Heart left ventricle (tissue), 16 donors: Measurements from ENCODE around the gene TBX4. TPM values are rescaled to one million over a fixed set of nuclear protein-coding genes. Genes with fewer than 3 reads are reported as not detected.

Source experiments
- ATAC-seq, 4 donors: fragments of 200-7000 bp; cut with Tn5 transposase; one replicate each; pipeline ENCODE4 v1.9.1; 2020 to 2022; ENCODE audit warnings: moderate library complexity in 4 of 4, mild to moderate bottlenecking in 3 of 4, moderate number of reproducible peaks in 1 of 4
- DNase-seq, 5 donors: peaks; one replicate each; pipeline ENCODE4 v3.0.0-alpha.2; 2020
- H3K27ac ChIP-seq, 12 donors: fragments of 200-600 bp; sonication (generic) in 4 of 12; one replicate each; pipeline versions ENCODE4 v1.5.0 to v1.8.0; 2016 to 2022; ENCODE audit warnings: mild to moderate bottlenecking in 2 of 12
- H3K27me3 ChIP-seq, 9 donors: fragments of 200-600 bp; sonication (generic) in 2 of 9; one replicate each; pipeline versions ENCODE4 v1.5.1 to v1.8.0; 2016 to 2022; ENCODE audit warnings: mild to moderate bottlenecking in 3 of 9
- H3K36me3 ChIP-seq, 9 donors: fragments of 200-600 bp; sonication (generic) in 2 of 9; one replicate each; pipeline versions ENCODE4 v1.5.0 to v1.8.0; 2018 to 2022; ENCODE audit warnings: mild to moderate bottlenecking in 2 of 9
- H3K4me1 ChIP-seq, 12 donors: fragments of 200-600 bp; sonication (generic) in 4 of 12; one replicate each; pipeline versions ENCODE4 v1.5.0 to v1.8.0; 2016 to 2022; ENCODE audit warnings: mild to moderate bottlenecking in 3 of 12
- H3K4me3 ChIP-seq, 12 donors: fragments of 200-600 bp; sonication (generic) in 4 of 12; one replicate each; pipeline versions ENCODE4 v1.5.0 to v1.8.0; 2017 to 2022; ENCODE audit warnings: mild to moderate bottlenecking in 9 of 12, moderate library complexity in 4 of 12
- H3K9me3 ChIP-seq, 12 donors: fragments of 200-600 bp; sonication (generic) in 4 of 12; one replicate each; pipeline versions ENCODE4 v1.5.0 to v1.8.0; 2016 to 2022; ENCODE audit warnings: mild to moderate bottlenecking in 1 of 12
- POLR2A ChIP-seq, 2 donors: fragments of 450-650 bp; IDR thresholded peaks; one replicate each; pipeline ENCODE4 v1.6.1; 2017; ENCODE audit warnings: antibody characterized with exemption in 2 of 2, mild to moderate bottlenecking in 2 of 2, moderate library complexity in 2 of 2
- WGBS, 4 donors: extraction: QIAGEN DNeasy Blood & Tissue Kit in 2 of 4; methylation state at CpG; one replicate each; pipeline versions ENCODE4 v1.1.5 to v1.1.7; 2013 to 2018; 5-methylcytosine and 5-hydroxymethylcytosine counted together
- intact Hi-C, 10 donors: fragments of 100-400 bp; cut with DNase I; formaldehyde crosslinking; loops; one replicate each; pipeline versions ENCODE4 v1.11.1 to v1.14.2; 2022
- polyA plus RNA-seq, 2 donors: library from polyadenylated mRNA; stranded (reverse); fragments of 200-250 nt; gene quantifications; one replicate each; pipeline ENCODE4 v1.2.3, GENCODE V29; 2013
- total RNA-seq, 9 donors: library from RNA; depleted of rRNA in 2 of 9; stranded (reverse); fragments of >200 nt in 2 of 9; fragmentation: NEBNext Ultra II Directional in 3 of 9; extraction: Animal tissue kit (Norgen Biotek cat#: 25700) in 3 of 9; gene quantifications; one replicate each; pipeline versions ENCODE4 v1.1.0 to v1.2.4, GENCODE V29; 2016 to 2023
- TF ChIP-seq, protein P1 (sequence below), 12 donors: fragments of 200-600 bp; sonication (generic) in 4 of 12; IDR thresholded peaks; one replicate each; pipeline versions ENCODE4 v1.5.0 to v1.8.0; 2018 to 2022; ENCODE audit warnings: antibody characterized with exemption in 12 of 12, mild to moderate bottlenecking in 5 of 12
- donor health status: ischemic (EF 13 %, LVEDD 7.1; RV severe dilation, severe dysfunction).
- donor health status: healthy with polysubstance abuse.
- donor health status: DM: no; HTN: yes; CAD: no.
- donor health status: DM: no; HTN: no; CAD: no.
- donor health status: ischemic (EF 25% LVEDD 6.9; RV normal size, moderate dysfunction).
- donor health status: ischemic (EF 25% LVEDD 5.7; RV mildly dilated, moderate dysfunction).
- donor health status: healthy.
- donor health status: DM: yes; HTN: yes; CAD: no.
- donor health status: ischemic (EF 35%, LVEDD 5.7; RV mildly dilated, moderate dysfunction).
- donor health status: nonischemic (EF 11% LVEDD 7.7; RV severe dilation, severe dysfunction).
- donor health status: DM: yes; HTN: yes; CAD: no.
- donor health status: PGD.
- donor health status: ischemic (EF 29% LVEDD 5.4; RV normal size, mild dysfunction).
- donor health status: nonischemic (EF 23%, LVEDD 6.1; RV moderate dilation, normal function).

TBX4 gene
- total and polyA plus RNA-seq, 11 donors: 0.07 to 0.29 (median 0.10) TPM; not detected in 7

DNA sequence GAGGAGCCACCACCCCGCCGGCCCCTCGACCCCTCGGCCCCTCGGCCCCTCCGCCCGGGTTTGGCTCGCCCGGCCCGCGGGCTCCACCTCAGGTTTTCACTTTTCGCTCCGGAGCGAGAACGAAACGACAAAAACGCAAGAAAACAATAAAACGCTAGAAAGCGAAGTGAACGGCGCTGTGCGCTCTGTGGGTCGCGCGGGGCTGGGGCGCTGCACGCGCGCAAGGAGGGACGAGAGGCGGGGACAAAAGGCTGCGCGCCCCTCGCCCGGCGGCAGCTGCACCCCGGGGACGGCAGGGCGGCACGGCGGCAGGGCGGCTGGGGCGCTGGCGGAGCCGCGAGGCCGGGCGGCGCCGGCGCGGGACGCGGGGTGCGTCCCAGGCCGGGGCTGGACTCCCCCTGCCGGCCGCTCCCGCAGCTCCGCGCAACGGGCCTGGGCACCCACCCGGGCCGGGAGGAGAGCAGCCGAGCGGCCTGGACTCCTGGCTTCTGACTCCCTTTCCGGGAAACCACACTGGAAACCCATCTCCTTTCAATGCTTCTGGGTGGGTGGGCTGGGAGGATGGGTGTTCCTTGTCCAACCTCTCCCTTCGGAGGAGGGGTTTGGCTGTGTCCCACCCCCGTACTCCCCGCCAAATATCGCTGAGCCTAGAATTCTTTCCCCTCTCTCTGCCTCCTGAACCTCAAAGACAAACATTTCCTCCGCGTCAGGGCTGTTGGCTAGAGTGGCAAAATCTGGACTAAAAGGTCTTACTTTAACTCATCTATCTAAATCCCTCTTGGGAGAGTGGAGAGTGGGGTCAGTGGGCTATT is 42.7 kb upstream of the TBX4 start:
- 2 to 8% (median 2%) methylated on average over 47 to 73 of the region's 73 CpGs for WGBS, 4 donors
- TF ChIP-seq POLR2A (IDR thresholded peaks at IDR 0.05): no peak
- TF ChIP-seq, protein P1, sequence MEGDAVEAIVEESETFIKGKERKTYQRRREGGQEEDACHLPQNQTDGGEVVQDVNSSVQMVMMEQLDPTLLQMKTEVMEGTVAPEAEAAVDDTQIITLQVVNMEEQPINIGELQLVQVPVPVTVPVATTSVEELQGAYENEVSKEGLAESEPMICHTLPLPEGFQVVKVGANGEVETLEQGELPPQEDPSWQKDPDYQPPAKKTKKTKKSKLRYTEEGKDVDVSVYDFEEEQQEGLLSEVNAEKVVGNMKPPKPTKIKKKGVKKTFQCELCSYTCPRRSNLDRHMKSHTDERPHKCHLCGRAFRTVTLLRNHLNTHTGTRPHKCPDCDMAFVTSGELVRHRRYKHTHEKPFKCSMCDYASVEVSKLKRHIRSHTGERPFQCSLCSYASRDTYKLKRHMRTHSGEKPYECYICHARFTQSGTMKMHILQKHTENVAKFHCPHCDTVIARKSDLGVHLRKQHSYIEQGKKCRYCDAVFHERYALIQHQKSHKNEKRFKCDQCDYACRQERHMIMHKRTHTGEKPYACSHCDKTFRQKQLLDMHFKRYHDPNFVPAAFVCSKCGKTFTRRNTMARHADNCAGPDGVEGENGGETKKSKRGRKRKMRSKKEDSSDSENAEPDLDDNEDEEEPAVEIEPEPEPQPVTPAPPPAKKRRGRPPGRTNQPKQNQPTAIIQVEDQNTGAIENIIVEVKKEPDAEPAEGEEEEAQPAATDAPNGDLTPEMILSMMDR (IDR thresholded peaks at IDR 0.05): peak in 11 of 12 donors; percentile 11 to 63 (median 45)
- intact Hi-C loops: loop anchor here (2.0 to 10.0 kb wide), 9 partner anchors 143 to 689 kb away; partner anchors contain the start of gene MED13 (in 5 of the 10)
- Histone ChIP-seq H3K4me1 (peaks cover 0 to 72% (median 33%) of the 10 kb centered on the region in 12 donors), H3K36me3 (peaks cover 0 to 25% (median 0%) of the 10 kb centered on the region in 9 donors), H3K4me3 (peak overlapping the region; percentile 37 to 84 (median 65)), H3K27me3 (peaks cover 13 to 83% (median 27%) of the 10 kb centered on the region in 9 donors), H3K9me3 (no peaks in the 10 kb centered on the region), H3K27ac (peak overlapping the region in 11 of 12 donors; percentile 52 to 92 (median 81))
- ATAC-seq: peak in 3 of 4 donors; percentile 41 to 52 (median 42)
- peak in 4 of 5 donors; percentile 49 to 80 (median 68) for DNase-seq

DNA sequence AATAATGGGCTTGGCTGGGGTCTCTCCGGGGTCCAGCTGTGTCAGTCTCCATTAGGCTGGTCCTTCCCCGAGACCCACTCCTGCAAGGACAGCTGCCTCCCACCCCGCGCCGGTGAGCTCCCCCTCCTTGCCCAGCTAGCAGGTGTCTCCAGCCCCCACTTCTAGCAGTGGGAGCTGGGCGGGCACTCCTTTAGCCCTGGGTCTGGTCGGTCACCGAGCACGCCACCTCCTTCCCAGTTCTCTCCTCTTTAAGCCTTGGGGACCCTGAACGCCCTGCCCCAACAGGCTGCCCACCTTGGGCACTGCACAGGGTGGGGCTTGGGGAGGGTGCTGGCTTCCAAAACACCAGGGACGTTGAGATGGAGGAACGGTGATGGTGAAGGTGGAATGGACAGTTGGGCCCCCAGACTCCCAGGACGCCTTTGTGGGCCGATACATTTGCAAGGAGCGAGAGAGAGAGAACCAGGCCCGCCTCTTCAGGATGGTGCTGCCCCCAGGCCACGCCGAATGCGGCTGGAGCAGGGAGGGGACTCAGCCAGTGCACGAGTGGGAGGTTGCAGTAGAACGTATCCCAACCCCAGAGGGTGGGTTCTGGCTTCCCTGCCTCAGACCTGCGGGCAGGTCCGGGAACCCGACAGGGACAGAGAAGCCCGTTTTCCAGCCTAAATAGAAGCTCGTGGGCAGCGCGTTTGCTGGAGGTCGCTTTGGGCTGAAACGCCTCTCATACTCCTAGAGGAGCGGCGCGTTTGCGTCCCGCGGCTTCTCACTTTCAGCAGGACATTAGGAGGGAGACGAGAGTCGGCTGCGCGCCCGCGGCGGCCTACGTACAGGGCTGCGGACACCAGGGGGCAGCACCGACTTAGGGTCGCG is 41.8 kb upstream of the TBX4 start:
- peak overlapping the region; percentile 37 to 84 (median 65) for H3K4me3 ChIP-seq
- TF ChIP-seq, protein P1 (IDR thresholded peaks at IDR 0.05): peak; percentile 42 to 74 (median 55)
- no peak for TF ChIP-seq POLR2A (IDR thresholded peaks at IDR 0.05)
- peaks cover 0 to 71% (median 30%) of the 10 kb centered on the region in 12 donors for H3K4me1 ChIP-seq
- DNase-seq (peak; percentile 80 to 92 (median 83)), ATAC-seq (peak; percentile 53 to 62 (median 60))
- intact Hi-C loops: loop anchor here in 8 of 10 donors (5.0 to 10.0 kb wide), 6 partner anchors 142 to 686 kb away; partner anchors contain the start of gene MED13 (in 5 of the 8)
- 10 to 21% (median 16%) methylated on average over 32 to 48 of the region's 48 CpGs for WGBS, 4 donors
- H3K27ac ChIP-seq: peak overlapping the region in 11 of 12 donors; percentile 70 to 92 (median 85)
- H3K36me3 ChIP-seq: peaks cover 0 to 16% (median 0%) of the 10 kb centered on the region in 9 donors
- peaks cover 4 to 75% (median 19%) of the 10 kb centered on the region in 9 donors for H3K27me3 ChIP-seq
- H3K9me3 ChIP-seq: no peaks in the 10 kb centered on the region

DNA sequence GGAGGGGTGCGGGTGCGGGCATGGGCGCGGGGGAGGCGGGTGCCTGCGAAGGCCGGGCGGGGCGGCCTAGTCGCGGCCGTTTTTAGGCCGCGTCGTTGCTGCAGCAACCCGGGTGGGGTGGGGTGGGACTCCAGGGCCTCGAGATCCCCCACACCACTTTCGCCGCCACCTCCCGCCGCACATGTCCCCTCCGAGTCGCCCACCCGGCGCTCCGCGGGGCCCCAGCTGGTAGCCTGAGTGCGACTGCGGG is 41.3 kb upstream of the TBX4 start:
- intact Hi-C loops: loop anchor here in 8 of 10 donors (5.0 to 10.0 kb wide), 6 partner anchors 141 to 686 kb away; partner anchors contain the start of gene MED13 (in 5 of the 8)
- Histone ChIP-seq H3K9me3 (no peaks in the 10 kb centered on the region), H3K4me3 (peak overlapping the region; percentile 37 to 84 (median 65)), H3K27me3 (peaks cover 0 to 69% (median 13%) of the 10 kb centered on the region in 9 donors), H3K27ac (peak overlapping the region; percentile 67 to 92 (median 83)), H3K4me1 (peaks cover 0 to 67% (median 30%) of the 10 kb centered on the region in 12 donors), H3K36me3 (peaks cover 0 to 11% (median 0%) of the 10 kb centered on the region in 9 donors)
- 2 to 15% (median 10%) methylated on average over 13 to 29 of the region's 29 CpGs for WGBS, 4 donors
- ATAC-seq: no peak
- TF ChIP-seq, protein P1 (IDR thresholded peaks at IDR 0.05): peak in 5 of 12 donors; percentile 10 to 33 (median 16)
- TF ChIP-seq POLR2A (IDR thresholded peaks at IDR 0.05): no peak
- no peak for DNase-seq
